ENCODE data around the gene PLIN4.

DNA sequence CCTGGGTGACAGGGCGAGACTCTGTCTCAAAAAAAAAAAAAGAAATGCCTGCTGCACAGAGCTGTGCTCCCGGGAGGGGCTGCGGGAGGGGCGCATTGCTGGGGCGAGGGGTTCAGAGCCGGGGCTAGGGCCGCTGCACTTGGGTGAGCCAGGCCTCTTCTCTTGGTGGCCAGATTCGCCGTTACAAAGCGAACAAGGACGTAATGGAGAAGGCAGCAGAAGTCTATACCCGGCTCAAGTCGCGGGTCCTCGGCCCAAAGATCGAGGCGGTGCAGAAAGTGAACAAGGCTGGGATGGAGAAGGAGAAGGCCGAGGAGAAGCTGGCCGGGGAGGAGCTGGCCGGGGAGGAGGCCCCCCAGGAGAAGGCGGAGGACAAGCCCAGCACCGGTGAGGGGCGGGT, 19.0 kb downstream of the PLIN4 start:
- TF ChIP-seq TARDBP (IDR thresholded peaks at IDR 0.05) (no peak), NFRKB (IDR thresholded peaks at IDR 0.05) (no peak), SP1 (IDR thresholded peaks at IDR 0.05) (no peak), FOXA1 (IDR thresholded peaks at IDR 0.05) (no peak), ELF4 (IDR thresholded peaks at IDR 0.05) (no peak), HDGF (IDR thresholded peaks at IDR 0.05; ENCODE audit: borderline replicate concordance) (no peak), FOXK2 (IDR thresholded peaks at IDR 0.05) (no peak)

Data from HEK293T (cell line).